Stomach (tissue), 4 donors: ENCODE results near the gene ITGB3.

Experiments used
- POLR2AphosphoS5 ChIP-seq, 3 donors: sonication (generic); formaldehyde crosslinking; IDR thresholded peaks; one replicate each; pipeline ENCODE4 v1.6.1; 2016; ENCODE audit warnings: antibody characterized with exemption in 3 of 3
- TF ChIP-seq, protein P1 (sequence below), 7 experiments: fragments of 450-650 bp in 4 of 7; fragments of 200-600 bp in 3 of 7; sonication (generic) in 3 of 7; IDR thresholded peaks; one replicate each; pipeline ENCODE4 v1.5.1; 2016 to 2019; ENCODE audit warnings: antibody characterized with exemption in 7 of 7, control low read depth in 2 of 7, mild to moderate bottlenecking in 1 of 7

DNA sequence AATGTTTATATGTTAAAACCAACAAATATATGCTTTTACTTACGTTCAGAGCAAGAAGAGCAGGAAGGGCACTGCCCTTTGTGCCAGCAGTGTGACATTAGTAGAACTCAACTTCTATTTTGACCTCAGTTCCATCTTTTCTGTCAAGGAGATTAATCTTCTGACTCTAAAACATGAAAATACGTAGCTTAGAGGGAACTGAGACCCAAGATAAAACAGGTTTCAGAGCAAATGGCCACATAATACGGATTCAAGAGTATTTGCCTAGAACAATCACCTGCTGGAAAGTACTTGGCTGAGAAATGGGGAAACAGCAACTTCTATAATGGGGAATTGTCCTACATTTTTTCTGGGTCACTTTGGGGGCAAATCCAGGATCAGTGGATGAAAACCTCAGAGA is 22.3 kb upstream of the ITGB3 start:
- TF ChIP-seq, protein P1, sequence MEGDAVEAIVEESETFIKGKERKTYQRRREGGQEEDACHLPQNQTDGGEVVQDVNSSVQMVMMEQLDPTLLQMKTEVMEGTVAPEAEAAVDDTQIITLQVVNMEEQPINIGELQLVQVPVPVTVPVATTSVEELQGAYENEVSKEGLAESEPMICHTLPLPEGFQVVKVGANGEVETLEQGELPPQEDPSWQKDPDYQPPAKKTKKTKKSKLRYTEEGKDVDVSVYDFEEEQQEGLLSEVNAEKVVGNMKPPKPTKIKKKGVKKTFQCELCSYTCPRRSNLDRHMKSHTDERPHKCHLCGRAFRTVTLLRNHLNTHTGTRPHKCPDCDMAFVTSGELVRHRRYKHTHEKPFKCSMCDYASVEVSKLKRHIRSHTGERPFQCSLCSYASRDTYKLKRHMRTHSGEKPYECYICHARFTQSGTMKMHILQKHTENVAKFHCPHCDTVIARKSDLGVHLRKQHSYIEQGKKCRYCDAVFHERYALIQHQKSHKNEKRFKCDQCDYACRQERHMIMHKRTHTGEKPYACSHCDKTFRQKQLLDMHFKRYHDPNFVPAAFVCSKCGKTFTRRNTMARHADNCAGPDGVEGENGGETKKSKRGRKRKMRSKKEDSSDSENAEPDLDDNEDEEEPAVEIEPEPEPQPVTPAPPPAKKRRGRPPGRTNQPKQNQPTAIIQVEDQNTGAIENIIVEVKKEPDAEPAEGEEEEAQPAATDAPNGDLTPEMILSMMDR (IDR thresholded peaks at IDR 0.05) = no peak
- TF ChIP-seq POLR2AphosphoS5 (IDR thresholded peaks at IDR 0.05) = no peak
